HG03108 (cell line): ENCODE results near the gene RAD9B.
"Not testable (repeated sequence)": the region's sequence is repeated elsewhere in the genome, so short reads cannot be mapped to it uniquely, and the experiment has no call there.

Source experiments
- ATAC-seq: cut with Tn5 transposase; IDR thresholded peaks from one replicate; pipeline ENCODE4 v1.9.1; 2021; ENCODE audit warnings: moderate library complexity; ENCODE audit not compliant: unreplicated experiment

The RAD9B gene

DNA sequence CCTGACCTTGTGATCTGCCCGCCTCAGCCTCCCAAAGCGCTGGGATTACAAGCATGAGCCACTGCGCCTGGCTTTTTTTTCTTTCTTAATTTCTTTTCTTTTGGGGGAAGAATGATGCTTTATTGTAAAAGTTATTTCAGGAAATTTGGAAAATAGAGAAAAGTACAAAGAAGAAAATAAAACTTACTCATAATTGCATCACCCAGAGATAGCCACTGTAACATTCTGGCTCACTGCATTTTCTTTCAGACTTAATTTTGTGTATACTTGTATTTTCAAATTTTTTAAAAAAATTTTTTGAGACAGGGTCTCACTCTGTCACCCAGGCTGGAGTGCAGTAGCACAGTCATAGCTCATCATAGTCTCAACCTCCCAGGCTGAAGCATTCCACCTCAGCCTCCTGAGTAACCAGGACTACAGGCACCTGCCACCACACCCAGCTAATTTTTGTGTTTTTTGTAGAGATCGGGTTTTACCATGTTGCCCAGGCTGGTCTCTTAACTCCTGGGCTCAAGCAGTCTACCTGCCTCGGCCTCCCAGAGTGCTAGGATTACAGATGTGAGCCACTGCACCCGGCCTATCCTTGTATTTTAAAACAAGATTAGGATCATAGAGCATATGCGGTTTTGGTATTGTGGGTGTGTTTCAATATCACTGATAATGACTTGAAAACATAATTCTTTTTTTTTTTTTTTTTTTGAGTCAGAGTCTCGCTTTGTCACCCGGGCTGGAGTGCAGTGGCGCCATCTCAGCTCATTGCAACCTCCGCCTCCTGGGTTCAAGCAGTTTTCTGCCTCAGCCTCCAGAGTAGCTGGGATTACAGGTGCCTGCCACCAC lies 19.0 kb downstream of the RAD9B start:
- not testable (repeated sequence) for ATAC-seq

DNA sequence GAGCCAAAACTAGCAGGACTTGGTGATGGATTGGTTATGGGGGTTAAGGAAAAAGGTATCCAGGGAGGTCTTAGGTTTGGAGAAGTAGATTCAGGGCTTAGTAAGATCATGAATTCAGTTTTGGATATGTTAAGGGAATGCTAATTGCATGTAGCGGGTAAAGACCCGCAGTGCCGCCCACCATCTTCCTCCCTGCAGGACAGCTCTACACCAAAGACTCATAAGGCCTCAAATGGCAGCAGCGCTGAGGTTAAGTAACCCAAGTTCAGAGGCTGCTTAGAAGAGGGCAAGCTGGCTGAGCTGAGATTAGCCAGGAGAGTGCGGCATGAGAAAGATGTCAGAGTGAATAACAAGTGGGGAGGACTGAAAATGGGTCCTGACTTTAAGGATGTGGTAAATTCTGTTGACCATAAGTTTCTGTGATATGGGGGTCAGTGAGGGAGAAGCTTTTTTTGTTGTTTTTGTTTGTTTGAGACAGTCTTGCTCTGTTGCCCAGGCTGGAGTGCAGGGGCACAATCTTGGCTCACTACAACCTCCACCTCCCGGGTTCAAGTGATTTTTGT lies 26.2 kb downstream of the RAD9B start:
- ATAC-seq: no peak

DNA sequence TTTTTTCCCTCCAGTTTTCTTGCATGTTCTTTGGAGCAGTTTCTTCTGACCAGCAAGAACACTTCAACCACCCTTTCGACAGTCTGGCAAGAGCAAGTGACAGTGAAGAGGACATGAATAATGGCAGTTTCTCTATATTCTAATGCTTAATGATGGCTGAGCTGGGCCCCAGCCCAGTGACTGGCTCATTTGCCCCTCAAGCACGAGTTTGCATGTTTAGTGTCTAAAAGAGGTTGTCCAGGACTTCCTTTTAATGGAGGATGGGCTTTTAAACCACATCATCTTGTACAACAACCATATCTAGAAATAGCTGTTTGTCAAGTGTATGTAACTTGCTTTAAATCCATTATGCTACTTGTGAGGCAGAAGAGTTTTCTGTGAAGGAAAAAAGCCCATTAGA lies 28.4 kb downstream of the RAD9B start:
- ATAC-seq: no peak

DNA sequence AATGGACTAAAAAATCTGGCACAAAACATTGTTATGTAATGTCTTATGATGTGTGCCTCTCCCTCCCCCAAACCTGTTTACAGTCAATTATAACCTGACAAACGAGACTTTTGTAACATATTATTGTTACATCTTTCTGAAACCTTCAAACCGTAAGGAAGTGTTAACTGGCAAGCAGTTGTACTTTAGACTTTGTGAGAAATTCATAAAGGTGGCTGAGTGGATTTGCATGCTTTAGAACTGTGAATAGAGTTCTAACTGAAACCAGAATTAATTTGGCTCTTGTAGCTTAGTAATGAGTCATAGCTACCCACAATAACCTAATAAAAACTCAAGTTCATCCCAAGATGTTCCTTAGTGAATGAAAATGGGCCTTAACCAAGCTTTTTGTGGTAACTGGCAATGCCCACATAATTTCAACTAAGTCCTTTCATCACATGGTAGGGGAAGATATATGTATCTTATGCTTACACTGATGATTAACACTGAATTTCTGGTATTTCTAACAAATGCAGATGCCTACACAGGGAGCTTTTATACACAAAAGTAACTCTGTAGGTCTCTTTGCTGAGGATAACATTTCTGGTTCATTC lies 29.7 kb downstream of the RAD9B start:
- peak; percentile 83 for ATAC-seq

DNA sequence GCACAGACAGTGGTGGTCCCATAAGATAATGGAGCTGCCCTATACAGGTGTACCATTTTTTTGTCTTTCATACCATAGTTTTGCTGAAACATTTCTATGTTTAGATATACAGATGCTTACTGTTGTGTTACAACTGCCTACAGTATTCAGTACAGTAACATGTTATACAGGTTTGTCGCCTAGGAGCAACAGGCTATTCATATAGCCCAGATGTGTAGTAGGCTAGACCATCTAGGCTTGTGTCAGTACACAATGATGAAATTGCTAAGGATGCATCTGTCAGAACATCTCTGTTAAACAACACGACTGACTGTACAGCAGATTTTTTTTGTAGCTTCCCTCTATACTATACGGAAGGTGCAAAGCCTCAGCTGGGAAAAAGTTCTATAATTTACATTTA lies 30.5 kb downstream of the RAD9B start:
- no peak for ATAC-seq

DNA sequence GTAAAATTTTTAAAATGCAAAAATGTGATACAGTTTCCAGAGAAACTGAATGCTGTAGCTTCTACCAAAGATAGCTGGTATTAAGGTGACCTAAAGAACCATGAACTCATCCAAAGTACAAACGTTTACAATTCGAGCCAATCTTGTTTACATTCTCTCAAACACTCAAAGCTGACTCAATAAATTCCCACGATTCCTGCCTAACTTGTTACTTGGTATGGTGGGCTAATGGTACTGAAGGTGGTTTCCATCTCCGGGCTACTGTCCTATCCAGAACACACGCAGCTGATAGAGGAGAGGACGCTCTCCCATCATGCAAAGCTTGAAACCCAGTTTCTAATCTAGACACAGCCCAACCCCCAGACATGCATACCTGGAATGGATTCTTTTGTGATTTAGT lies 31.5 kb downstream of the RAD9B start:
- no peak for ATAC-seq

DNA sequence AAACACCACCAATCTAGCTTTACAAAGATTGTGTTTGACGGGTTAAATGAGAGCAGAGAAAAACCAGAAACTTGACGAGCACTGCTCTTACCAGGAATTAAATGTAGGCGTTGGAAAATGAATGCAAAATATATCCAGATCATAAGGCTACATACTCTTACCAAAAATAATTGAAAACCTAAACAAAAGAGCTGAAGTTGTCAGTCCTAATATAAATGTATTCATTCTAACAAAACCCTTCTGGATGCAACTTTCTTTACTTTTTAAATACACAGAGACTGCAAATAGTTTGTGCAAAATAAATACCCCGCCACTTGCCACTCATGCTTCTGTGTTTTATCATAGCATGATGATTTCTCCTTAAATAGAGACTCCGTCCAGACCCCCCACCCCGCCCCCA lies 32.7 kb downstream of the RAD9B start:
- no peak for ATAC-seq

DNA sequence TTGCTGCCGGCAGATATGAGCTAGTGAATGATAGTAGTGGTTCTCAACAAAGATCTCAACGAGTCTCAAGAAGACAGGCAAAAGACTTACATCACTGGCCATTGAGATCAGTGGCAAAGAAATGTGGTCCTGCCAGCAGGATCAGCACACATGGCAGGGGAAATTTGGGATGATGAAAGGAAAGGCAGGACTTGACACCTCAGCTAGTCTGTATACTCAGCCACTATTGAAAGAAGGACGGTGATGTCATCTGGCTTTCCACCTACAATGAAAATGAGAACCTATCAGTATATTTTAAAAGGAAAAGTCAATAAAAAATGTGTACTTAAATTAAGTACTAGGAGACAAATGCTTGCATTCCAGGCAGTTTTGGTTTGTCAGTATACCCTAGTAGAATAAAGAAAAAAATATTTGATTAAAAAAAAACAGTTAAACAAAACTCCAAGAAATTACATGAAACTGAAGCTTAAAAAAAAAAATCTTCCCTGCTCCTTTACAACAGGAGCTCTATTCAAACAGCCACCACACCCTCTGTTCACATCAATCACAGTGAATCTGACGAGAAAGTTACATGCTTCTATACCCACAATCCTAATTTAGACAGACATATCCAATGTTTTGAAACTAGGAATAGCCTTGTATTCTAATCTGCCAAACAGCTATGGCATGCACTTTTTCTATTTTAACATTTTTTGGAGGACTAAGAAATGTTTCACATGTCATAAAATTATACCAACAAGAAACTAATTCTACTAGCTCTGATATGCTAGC lies 34.9 kb downstream of the RAD9B start:
- no peak for ATAC-seq

DNA sequence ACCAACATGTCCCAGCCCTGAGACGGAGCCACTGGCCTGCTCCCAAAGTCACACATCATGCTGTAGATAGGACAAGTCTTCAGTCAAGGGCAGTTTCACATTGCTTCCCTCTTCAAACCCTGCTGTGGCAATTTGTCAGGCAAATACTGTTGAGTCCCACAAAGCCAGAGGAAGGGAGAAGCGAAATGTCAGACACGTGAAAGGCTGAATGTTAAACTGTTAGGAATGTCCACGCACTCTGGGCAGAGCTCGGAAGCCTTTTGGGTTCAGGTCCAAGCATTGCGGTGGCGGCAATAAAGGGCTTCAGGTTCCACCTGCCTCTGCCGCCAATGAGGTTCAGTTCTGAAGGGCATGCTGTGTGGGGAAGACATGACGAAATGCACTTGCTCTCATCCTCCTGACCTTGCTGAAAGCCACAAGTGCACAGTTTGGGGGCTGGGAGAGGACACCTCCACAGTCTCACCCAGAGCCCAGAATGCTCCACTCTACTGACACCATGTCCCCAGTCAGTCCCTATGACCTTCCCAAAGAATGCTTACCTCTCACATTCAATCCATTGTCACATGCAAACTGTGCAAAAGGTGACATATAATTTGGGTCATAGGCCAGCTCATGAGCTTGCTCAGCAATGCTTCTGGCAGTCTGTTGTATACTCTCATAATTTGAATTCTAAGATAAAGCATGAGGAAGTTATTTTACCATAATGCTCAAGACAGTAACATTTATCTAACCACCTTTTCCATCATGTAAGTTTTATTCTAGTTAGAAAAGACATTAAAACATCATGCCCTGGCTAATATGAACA lies 35.7 kb downstream of the RAD9B start:
- ATAC-seq: no peak

DNA sequence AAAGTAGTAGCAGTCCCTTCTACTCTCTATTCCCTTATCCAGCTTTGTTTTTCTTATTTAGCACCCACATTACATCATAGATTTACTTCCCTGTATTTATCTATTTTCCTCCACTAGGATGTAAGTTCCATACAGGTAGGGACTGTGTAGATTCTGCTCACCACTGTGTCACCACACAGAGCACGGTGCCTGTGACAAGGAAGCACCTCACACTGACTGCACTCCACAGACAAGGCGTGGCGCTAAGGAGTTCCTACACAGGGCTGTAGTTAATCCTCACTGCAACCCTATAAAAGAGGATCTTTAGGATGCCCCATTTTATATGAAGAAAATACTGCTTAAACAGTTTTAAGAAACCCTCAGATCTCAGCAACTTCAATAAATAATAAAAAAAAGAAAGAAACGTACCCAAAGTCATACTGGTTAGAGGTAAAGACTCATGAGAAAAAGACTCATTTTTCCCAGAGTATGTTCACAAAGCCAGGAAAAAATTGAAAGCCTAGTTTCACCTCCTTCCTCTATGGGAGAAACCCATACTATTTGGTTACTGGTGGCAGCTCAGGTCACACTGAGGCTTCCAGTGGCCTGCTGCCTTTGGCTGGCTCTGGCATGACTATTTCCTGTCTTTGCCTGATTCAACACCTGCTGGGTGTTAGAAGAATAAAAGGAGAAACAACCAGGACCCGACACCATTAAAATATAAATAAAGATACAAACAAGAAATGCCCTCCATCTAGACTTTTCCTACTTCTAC lies 36.9 kb downstream of the RAD9B start:
- ATAC-seq: no peak

DNA sequence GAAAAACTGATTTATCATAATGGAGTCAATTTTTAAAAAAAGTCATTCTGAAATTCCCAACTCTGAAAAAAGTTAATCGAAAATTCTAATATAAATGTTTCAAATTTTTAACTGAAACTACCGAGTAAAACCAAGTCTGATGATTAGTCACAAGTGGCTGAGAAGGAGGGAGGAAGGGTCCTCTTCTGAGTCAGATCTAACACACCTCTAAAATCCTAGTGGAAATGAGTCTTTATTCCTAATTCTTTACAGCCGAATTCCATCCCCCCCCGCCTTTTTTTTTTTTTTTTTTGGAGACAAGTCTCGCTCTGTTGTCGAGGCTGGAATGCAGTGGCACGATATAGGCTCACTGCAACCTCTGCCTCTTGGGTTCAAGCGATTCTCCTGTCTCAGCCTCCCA lies 37.9 kb downstream of the RAD9B start:
- ATAC-seq: no peak

DNA sequence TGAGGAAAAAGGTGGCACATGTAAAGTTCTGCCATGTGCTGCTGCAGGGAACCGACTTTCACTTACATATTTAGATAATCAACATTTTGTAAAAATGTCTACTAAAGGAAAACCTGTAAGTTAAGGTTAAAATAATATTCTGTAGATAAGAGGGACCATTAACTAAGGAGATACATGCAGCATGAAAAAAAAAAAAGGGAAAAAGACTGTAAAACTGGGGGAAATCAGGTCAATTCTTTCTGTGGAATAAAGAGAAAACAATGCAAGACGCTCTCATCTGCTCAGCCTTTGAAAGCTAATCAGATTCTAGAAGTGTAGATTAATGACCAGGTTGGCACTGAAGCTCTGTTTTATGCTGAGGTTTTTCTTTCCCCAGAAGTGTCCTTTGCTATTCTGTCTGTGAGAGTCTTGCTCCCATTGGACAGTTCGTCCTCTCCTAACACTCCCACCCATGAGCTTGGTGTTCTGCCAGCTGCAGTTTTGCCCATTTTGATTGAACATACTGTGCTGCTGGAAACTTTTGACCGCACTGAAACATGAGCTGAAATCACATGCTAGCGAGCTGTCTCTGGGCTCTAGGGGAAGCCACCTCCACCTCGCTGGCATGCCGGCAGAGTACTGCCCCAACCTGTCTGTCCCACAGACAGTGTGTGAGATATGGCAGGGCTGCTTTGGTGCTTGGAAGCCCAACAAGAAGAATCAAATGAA lies 41.3 kb downstream of the RAD9B start:
- ATAC-seq: no peak

DNA sequence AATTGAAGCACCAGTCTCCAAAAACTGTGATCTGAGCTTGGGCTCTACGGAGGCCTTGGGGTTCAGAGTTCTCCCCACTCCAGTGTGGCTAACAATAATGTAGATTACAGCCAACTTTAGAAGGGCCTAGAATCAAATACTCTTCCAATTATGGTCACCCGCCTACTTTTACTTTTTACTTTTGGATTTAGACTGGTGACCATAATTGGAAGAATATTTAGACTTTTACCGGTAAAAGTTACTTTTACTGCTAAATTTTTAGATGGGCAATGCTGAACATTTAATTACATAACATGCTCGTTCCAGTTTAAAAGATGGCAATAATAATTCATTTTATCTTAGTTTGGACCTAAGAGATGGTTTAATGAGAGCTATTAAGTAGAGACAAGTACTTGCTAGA lies 41.8 kb downstream of the RAD9B start:
- ATAC-seq: no peak

DNA sequence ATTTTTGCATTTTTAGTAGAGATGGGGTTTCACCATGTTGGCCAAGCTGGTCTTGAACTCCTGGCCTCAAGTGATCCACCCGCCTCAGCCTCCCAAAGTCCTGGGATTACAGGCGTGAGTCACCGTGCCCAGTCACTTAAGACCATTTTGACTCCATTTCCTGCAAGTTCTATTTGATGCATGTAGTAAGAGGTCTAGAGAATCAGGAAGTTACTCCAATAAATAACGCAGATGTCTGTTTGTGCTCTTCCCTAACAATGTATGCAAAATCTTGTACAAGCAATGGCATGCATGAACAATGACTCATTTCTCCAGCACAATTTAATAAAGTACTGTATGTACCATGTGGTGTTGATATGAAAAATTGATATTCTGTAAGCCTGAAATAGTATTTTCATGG lies 43.1 kb downstream of the RAD9B start:
- not testable (repeated sequence) for ATAC-seq

DNA sequence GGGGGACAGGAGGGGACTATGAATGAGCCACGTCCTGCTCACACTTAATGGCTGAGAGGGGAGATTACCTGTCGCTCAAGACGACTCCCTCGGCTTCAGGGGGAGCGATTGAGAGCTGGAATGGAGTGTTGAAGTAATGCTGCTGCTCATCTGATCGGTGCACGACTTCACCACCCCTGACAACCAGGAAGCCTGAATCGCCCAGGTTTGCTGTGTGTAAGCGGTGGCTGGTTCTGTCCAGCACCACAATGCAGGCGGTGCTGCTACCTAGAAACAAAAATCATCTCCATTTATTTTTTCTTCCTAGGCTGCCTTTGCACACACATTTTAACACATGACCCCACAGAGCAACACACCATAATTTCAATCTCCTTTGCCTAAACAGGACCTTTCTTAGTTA lies 43.7 kb downstream of the RAD9B start:
- ATAC-seq: no peak

DNA sequence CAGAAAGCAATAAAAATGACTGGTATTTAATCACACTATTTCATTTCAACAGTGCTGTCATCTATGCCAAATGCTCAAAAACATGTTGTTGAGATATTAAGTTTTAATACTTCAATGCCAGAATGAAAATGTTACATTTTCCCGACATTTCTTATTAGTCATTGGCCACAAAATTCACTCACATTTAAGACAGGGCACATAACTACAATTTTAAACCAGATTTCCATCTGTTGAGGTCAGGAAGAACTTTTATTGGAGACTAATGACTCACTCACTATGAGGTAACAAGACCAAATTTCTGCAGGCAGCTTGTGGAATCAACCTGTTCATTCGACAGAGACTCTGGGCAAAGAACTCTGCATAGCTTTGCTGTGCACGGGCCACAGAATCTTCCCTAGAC lies 44.2 kb downstream of the RAD9B start:
- no peak for ATAC-seq

DNA sequence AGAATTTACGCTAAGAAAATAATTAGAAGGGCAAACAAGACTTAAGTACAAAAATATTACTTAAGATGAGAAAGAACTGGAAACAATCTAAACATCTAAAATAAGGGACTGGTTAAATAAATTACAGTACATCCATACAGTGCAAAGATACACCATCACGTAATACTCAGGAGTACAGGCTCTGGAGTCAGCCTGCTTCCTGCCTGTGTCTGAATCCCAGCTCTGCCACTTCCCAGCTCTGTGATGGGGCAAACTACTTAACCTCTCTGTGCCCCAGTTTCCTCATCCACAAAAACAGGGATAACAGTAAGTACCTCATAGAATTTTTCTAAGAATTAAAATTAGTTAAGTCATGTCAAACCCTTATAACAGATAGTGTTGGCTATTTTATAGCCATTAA lies 45.0 kb downstream of the RAD9B start:
- ATAC-seq: no peak

DNA sequence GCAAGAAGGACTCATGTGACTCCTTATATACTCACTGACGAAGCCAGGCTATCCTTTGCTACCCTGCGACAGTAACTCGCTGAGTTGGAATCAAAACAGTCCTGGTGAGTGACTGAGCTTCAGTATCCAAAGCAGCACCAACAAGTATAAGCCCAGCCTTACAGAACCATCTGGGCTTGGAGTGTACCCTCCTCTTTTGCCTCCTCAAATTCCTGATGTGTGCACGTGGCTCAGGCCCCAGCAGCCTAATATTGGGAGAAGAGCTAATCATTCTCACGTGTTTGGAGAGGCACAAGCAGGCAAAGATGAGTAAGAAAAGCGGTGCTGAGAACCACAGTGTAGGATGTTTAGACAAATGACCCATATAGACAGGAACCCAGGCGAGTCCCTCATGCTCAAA lies 46.5 kb downstream of the RAD9B start:
- no peak for ATAC-seq

DNA sequence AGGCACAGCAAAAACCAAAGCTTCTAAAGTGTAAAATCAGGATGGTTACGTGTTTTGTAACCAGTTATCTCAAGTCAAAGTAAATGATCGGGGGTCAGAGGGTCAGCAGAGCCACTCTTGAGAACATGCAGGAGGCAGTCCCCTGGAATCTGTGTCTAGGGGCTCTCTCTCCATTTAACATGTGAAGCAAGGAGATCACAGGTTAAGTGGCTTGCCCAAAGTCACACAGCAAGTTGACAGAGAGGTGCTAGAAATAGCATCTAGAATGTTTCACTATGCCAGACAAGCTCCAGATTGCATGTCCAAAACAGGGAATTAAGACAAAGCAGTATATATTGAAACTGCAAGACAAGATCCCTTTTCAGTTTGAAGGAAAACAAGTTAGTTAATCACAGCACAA lies 47.6 kb downstream of the RAD9B start:
- no peak for ATAC-seq

DNA sequence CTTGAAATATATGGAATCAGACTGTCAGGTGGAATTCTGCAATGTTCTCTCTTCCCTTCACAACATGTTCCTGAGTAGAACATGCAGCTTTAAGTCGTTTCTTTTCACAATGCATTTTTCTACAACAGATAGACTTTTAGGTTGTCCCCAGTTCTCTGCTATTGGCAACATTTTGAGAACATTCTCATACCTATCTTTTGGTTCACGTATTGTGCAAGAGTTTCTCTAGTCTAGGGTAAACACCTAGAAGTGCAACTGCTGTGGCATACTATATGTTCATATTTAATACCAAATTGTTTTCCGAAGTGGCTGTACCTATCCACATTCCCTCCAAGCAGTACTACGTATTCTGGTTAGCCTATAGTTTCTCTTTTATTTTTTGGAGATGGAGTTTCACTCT lies 48.9 kb downstream of the RAD9B start:
- ATAC-seq: no peak
